ENCODE measurements around the gene GFI1B. TPM values are rescaled to one million over a fixed set of nuclear protein-coding genes. Genes with fewer than 3 reads are reported as not detected.

GFI1B gene
- total RNA-seq, 1 donor = not detected

DNA sequence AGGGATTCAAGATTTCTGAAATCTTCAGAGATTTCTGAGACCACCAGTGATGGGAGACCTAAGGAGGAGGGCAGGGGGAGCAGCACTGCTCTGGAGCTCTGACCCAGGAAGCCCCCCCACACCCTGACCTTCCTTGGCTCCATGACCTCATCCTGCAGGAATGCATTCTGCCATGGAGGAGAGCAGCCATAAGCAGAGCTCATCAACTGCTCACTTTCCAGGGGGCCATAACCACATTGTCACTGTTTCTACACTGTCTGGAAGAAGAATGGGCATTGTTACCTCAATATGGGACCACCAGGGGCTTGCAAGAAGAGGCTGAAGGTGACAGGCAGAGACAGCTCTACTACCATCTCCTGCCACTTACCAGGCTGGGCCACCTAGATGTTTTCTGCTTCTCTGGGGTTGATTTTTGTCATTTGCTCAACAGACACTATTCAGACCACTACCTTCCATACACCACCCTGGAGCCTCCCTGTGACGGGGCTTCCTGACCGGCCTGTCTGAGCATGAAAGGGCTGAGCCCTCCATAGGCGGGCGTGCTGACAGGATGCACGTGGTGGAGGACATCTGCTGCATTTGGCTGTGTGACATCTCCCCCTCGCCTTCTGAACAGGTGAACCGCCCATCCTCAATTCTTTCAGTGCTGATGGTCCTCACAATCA, 31.7 kb upstream of the GFI1B start:
- no peaks in the 10 kb centered on the region for H3K36me3 ChIP-seq (ENCODE audit: insufficient read depth, low read length)
- H4K20me1 ChIP-seq (ENCODE audit: insufficient read depth, low read length) = peaks cover 9% of the 10 kb centered on the region
- peaks cover 27% of the 10 kb centered on the region for H3K79me2 ChIP-seq (ENCODE audit: insufficient read depth, low read length)
- peak overlapping the region; percentile 3 for H3K4me2 ChIP-seq (ENCODE audit: insufficient read depth, low read length)
- peak overlapping the region; percentile 65 for H2AFZ ChIP-seq (ENCODE audit: low read length)
- no peak for TF ChIP-seq CTCF (IDR thresholded peaks at IDR 0.05; ENCODE audit: extremely low read depth, low read depth, low read length)
- no peaks in the 10 kb centered on the region for H3K27me3 ChIP-seq (ENCODE audit: insufficient read depth, low read length)
- H3K4me1 ChIP-seq (ENCODE audit: insufficient read depth, low read length) = peaks cover 31% of the 10 kb centered on the region
- H3K9me3 ChIP-seq (ENCODE audit: low read depth, low read length) = no peaks in the 10 kb centered on the region
- H3K4me3 ChIP-seq (ENCODE audit: insufficient read depth, low read length) = no peak overlapping the region
- no peak overlapping the region for H3K27ac ChIP-seq (ENCODE audit: low read depth, low read length)
- no peak for DNase-seq (ENCODE audit: insufficient read length, low spot score, missing footprints)

GRCh38 chr9:132947756-132948155, 30.7 kb upstream of the GFI1B start:
- H3K4me1 ChIP-seq (ENCODE audit: insufficient read depth, low read length) = peaks cover 23% of the 10 kb centered on the region
- H3K9me3 ChIP-seq (ENCODE audit: low read depth, low read length) = no peaks in the 10 kb centered on the region
- H3K4me2 ChIP-seq (ENCODE audit: insufficient read depth, low read length) = no peak overlapping the region
- no peak for DNase-seq (ENCODE audit: insufficient read length, low spot score, missing footprints)
- no peak overlapping the region for H2AFZ ChIP-seq (ENCODE audit: low read length)
- H3K79me2 ChIP-seq (ENCODE audit: insufficient read depth, low read length) = peaks cover 17% of the 10 kb centered on the region
- peaks cover 5% of the 10 kb centered on the region for H4K20me1 ChIP-seq (ENCODE audit: insufficient read depth, low read length)
- no peak overlapping the region for H3K4me3 ChIP-seq (ENCODE audit: insufficient read depth, low read length)
- no peak for TF ChIP-seq CTCF (IDR thresholded peaks at IDR 0.05; ENCODE audit: extremely low read depth, low read depth, low read length)
- H3K27me3 ChIP-seq (ENCODE audit: insufficient read depth, low read length) = no peaks in the 10 kb centered on the region
- no peaks in the 10 kb centered on the region for H3K36me3 ChIP-seq (ENCODE audit: insufficient read depth, low read length)
- no peak overlapping the region for H3K27ac ChIP-seq (ENCODE audit: low read depth, low read length)

GRCh38 chr9:132948482-132949050, 29.9 kb upstream of the GFI1B start:
- Histone ChIP-seq H3K4me1 (ENCODE audit: insufficient read depth, low read length) (peaks cover 15% of the 10 kb centered on the region), H3K4me2 (ENCODE audit: insufficient read depth, low read length) (no peak overlapping the region), H3K27me3 (ENCODE audit: insufficient read depth, low read length) (no peaks in the 10 kb centered on the region), H3K27ac (ENCODE audit: low read depth, low read length) (no peak overlapping the region), H2AFZ (ENCODE audit: low read length) (no peak overlapping the region), H4K20me1 (ENCODE audit: insufficient read depth, low read length) (no peaks in the 10 kb centered on the region), H3K9me3 (ENCODE audit: low read depth, low read length) (no peaks in the 10 kb centered on the region), H3K4me3 (ENCODE audit: insufficient read depth, low read length) (no peak overlapping the region), H3K79me2 (ENCODE audit: insufficient read depth, low read length) (peaks cover 9% of the 10 kb centered on the region), H3K36me3 (ENCODE audit: insufficient read depth, low read length) (no peaks in the 10 kb centered on the region)
- no peak for TF ChIP-seq CTCF (IDR thresholded peaks at IDR 0.05; ENCODE audit: extremely low read depth, low read depth, low read length)
- DNase-seq (ENCODE audit: insufficient read length, low spot score, missing footprints) = no peak

DNA sequence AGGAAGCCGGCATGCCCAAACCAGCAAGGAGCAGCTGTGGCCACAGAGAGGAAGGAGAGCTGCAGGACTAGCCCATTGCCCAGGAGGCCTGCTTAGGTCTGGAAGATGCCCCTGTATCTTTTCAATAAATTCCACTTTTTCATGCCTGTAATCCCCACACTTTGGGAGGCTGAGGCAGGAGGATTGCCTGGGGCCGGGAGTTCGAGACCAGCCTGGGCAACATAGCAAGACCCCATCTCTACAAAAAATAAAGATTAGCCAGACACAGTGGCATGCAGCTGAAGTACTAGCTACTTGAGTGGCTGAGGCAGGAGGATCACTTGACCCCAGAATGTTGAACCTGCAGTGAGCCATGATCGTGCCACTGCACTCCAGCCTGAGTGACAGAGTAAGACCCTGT, 28.8 kb upstream of the GFI1B start:
- Histone ChIP-seq H3K4me2 (ENCODE audit: insufficient read depth, low read length) (no peak overlapping the region), H4K20me1 (ENCODE audit: insufficient read depth, low read length) (no peaks in the 10 kb centered on the region)

More for the DNA sequence above, 28.8 kb upstream of the GFI1B start:
- DNase-seq (ENCODE audit: insufficient read length, low spot score, missing footprints) = no peak
- Histone ChIP-seq H3K9me3 (ENCODE audit: low read depth, low read length) (no peaks in the 10 kb centered on the region), H2AFZ (ENCODE audit: low read length) (no peak overlapping the region), H3K36me3 (ENCODE audit: insufficient read depth, low read length) (no peaks in the 10 kb centered on the region), H3K79me2 (ENCODE audit: insufficient read depth, low read length) (no peaks in the 10 kb centered on the region), H3K4me3 (ENCODE audit: insufficient read depth, low read length) (no peak overlapping the region), H3K27me3 (ENCODE audit: insufficient read depth, low read length) (no peaks in the 10 kb centered on the region), H3K4me1 (ENCODE audit: insufficient read depth, low read length) (peaks cover 14% of the 10 kb centered on the region), H3K27ac (ENCODE audit: low read depth, low read length) (no peak overlapping the region)
- TF ChIP-seq CTCF (IDR thresholded peaks at IDR 0.05; ENCODE audit: extremely low read depth, low read depth, low read length) = no peak

Data from osteoblast (primary cell).